Measurements from ENCODE around the gene RARA.
"Not testable (repeated sequence)": the region's sequence is repeated elsewhere in the genome, so short reads cannot be mapped to it uniquely, and the experiment has no call there.

Gene RARA

GRCh38 chr17:40376541-40376940, 67.6 kb downstream of the RARA start:
- DNase-seq, result not testable (repeated sequence)

GRCh38 chr17:40377832-40378231, 68.9 kb downstream of the RARA start:
- no peak for DNase-seq

- no peak for DNase-seq
Observed at GRCh38 chr17:40378966-40379365, 70.0 kb downstream of the RARA start.

GRCh38 chr17:40382251-40382650, 73.3 kb downstream of the RARA start:
- DNase-seq, result no peak

- DNase-seq, result not testable (repeated sequence)
Observed at GRCh38 chr17:40386555-40386954, 77.6 kb downstream of the RARA start.

GRCh38 chr17:40399185-40399584, 90.2 kb downstream of the RARA start:
- DNase-seq, result peak; percentile 41 to 78 (median 56)

GRCh38 chr17:40402668-40403067, 93.7 kb downstream of the RARA start:
- no peak for DNase-seq

GRCh38 chr17:40404003-40404402, 95.0 kb downstream of the RARA start:
- DNase-seq, result no peak

All from suppressor macrophage (primary cell).